A673 (cell line): ENCODE results near the gene NEK7. TPM values are rescaled to one million over a fixed set of nuclear protein-coding genes. Genes with fewer than 3 reads are reported as not detected.

ENCODE experiments used
- BruUV-seq: library from RNA; stranded (reverse); fragments of 400-500 nt; replicated peaks from 2 replicates; lab custom pipeline; 2021; lab: Mats Ljungman, UMichigan
- CTCF ChIA-PET: fragments of 300-600 bp; sonication (Branson Sonifier 250); formaldehyde crosslinking; loops from one replicate; lab custom pipeline; 2022; ENCODE audit warnings: antibody characterized with exemption; lab: Charles Lee
- POLR2A ChIA-PET: fragments of 300-600 bp; sonication (Branson Sonifier 250); formaldehyde crosslinking; loops from one replicate; lab custom pipeline; 2022; ENCODE audit warnings: antibody characterized with exemption; ENCODE audit not compliant: low non-redundant PET; lab: Charles Lee
- DNase-seq: peaks from one replicate; pipeline ENCODE4 v3.0.0-alpha.2; 2015; ENCODE audit warnings: low spot score
- H3K27ac ChIP-seq: fragments of 200-600 bp; sonication (generic); 2 replicates; pipeline ENCODE4 v1.5.1; 2016; ENCODE audit warnings: mixed run types, low read depth, mild to moderate bottlenecking, mixed read lengths, antibody characterized with exemption, low read length; ENCODE audit not compliant: poor library complexity, severe bottlenecking
- H3K27me3 ChIP-seq: fragments of 200-600 bp; sonication (generic); replicated peaks from 2 replicates; pipeline ENCODE4 v1.6.1; 2017; ENCODE audit warnings: mixed run types, low read depth, mild to moderate bottlenecking, mixed read lengths, antibody characterized with exemption, low read length; ENCODE audit not compliant: insufficient read depth, poor library complexity
- H3K36me3 ChIP-seq: fragments of 200-600 bp; sonication (generic); 2 replicates; pipeline ENCODE4 v1.6.1; 2016; ENCODE audit warnings: mixed run types, mild to moderate bottlenecking, mixed read lengths, antibody characterized with exemption, low read length; ENCODE audit not compliant: insufficient read depth, poor library complexity, severe bottlenecking
- H3K4me1 ChIP-seq: fragments of 200-600 bp; sonication (generic); 2 replicates; pipeline ENCODE4 v1.6.1; 2017; ENCODE audit warnings: mixed run types, mild to moderate bottlenecking, mixed read lengths, antibody characterized with exemption, low read length; ENCODE audit not compliant: insufficient read depth, poor library complexity, severe bottlenecking
- H3K4me3 ChIP-seq: fragments of 200-600 bp; sonication (generic); 2 replicates; pipeline ENCODE4 v1.5.1; 2016; ENCODE audit warnings: low read depth, mixed run types, mild to moderate bottlenecking, mixed read lengths, low read length; ENCODE audit not compliant: poor library complexity, severe bottlenecking
- H3K9me3 ChIP-seq: fragments of 200-600 bp; sonication (generic); 2 replicates; pipeline ENCODE4 v1.6.1; 2016; ENCODE audit warnings: mixed run types, low read depth, mild to moderate bottlenecking, mixed read lengths, antibody characterized with exemption, low read length; ENCODE audit not compliant: poor library complexity, severe bottlenecking
- CTCF ChIP-seq: fragments of 300-800, 200-600 bp; sonication (generic); conservative IDR thresholded peaks from 2 replicates; pipeline ENCODE4 v1.5.1; 2017; ENCODE audit warnings: low read depth, mild to moderate bottlenecking, antibody characterized with exemption, low read length, moderate library complexity, mixed read lengths
- EZH2 ChIP-seq: fragments of 200-600 bp; sonication (generic); IDR thresholded peaks from 2 replicates; pipeline ENCODE4 v1.6.1; 2017; ENCODE audit warnings: borderline replicate concordance, low read depth, mild to moderate bottlenecking, mixed read lengths, antibody characterized with exemption, low read length; ENCODE audit not compliant: poor library complexity, severe bottlenecking
- intact Hi-C: fragments of 100-400 bp; cut with micrococcal nuclease; formaldehyde crosslinking; loops from one replicate; pipeline ENCODE4 v1.10.0; 2022; ENCODE audit not compliant: unreplicated experiment
- total RNA-seq: library from RNA; stranded (reverse); gene quantifications from 2 replicates; pipeline ENCODE4 v1.2.3, GENCODE V29; 2021

Gene NEK7
- total RNA-seq, 1 experiment from 2014 or later: 18.6 TPM

GRCh38 chr1:198121056-198121826 lies 35.6 kb upstream of the NEK7 start:
- POLR2A ChIA-PET: no interaction called here
- CTCF ChIA-PET: no interaction called here
- TF ChIP-seq CTCF (no peak), EZH2 (no peak)
- BruUV-seq: no TSS peak
- Histone ChIP-seq H3K4me3 (no peak overlapping the region), H3K36me3 (no peaks in the 10 kb centered on the region), H3K4me1 (no peaks in the 10 kb centered on the region), H3K9me3 (no peaks in the 10 kb centered on the region), H3K27me3 (no peaks in the 10 kb centered on the region), H3K27ac (no peak overlapping the region)
- DNase-seq: no peak
- intact Hi-C loops: no loop called here

- Histone ChIP-seq H3K9me3 (no peaks in the 10 kb centered on the region), H3K4me1 (no peaks in the 10 kb centered on the region), H3K4me3 (no peak overlapping the region), H3K36me3 (no peaks in the 10 kb centered on the region), H3K27me3 (no peaks in the 10 kb centered on the region), H3K27ac (no peak overlapping the region)
- intact Hi-C loops: no loop called here
- ChIA-PET POLR2A (no interaction called here), CTCF (no interaction called here)
- TF ChIP-seq CTCF (no peak), EZH2 (no peak)
- DNase-seq: no peak
- BruUV-seq: no TSS peak
Measured at GRCh38 chr1:198122693-198123092, 34.1 kb upstream of the NEK7 start.

- Histone ChIP-seq H3K27ac (no peak overlapping the region), H3K4me1 (no peaks in the 10 kb centered on the region), H3K27me3 (no peaks in the 10 kb centered on the region), H3K9me3 (no peaks in the 10 kb centered on the region), H3K4me3 (no peak overlapping the region), H3K36me3 (no peaks in the 10 kb centered on the region)
- CTCF ChIA-PET: no interaction called here
- POLR2A ChIA-PET: no interaction called here
- no peak for DNase-seq
- no TSS peak for BruUV-seq
- TF ChIP-seq CTCF (no peak), EZH2 (no peak)
- intact Hi-C loops: no loop called here
Measured at GRCh38 chr1:198123133-198123532, 33.7 kb upstream of the NEK7 start.
